Fibroblast of villous mesenchyme (primary cell): ENCODE data around the gene AUTS2. TPM values are rescaled to one million over a fixed set of nuclear protein-coding genes. Genes with fewer than 3 reads are reported as not detected.

Experiments used
- DNase-seq: peaks from one replicate; pipeline ENCODE4 v3.0.0-alpha.2; 2010; ENCODE audit warnings: low read depth
- H3K4me3 ChIP-seq: 2 replicates; pipeline ENCODE4 v1.5.1; 2011; ENCODE audit warnings: low read depth, mild to moderate bottlenecking, low read length
- total RNA-seq: library from RNA; depleted of rRNA; stranded (reverse); fragments of >200 nt; gene quantifications from 2 replicates; pipeline ENCODE4 v1.2.3, GENCODE V29; 2012
- TF ChIP-seq, protein P1 (sequence below): IDR thresholded peaks from 2 replicates; pipeline ENCODE4 v1.5.1; 2012; ENCODE audit warnings: low read depth, mild to moderate bottlenecking, low read length; ENCODE audit not compliant: insufficient read depth

Gene AUTS2
- total RNA-seq, 1 donor, result 3.9 TPM

DNA sequence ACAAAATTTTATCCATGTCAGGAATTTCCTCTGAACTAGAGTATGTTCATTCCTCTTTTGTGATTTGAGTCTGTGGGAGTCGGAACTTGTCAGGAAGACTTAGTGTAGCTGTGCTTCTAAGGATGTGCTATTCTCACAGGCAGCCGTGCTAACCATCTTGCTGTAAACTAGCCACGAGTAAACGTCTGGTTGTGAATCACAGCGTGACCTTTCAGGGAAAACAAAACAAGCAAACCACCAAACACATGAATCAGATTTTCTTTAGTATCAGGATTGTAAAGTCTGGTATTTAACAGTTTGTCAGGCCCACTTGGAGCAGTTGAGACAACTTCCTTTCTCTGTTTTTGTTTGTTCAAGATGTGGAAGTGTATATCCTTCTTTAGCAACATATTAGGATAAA is 32.0 kb downstream of the AUTS2 start:
- no peak overlapping the region for H3K4me3 ChIP-seq
- DNase-seq, result peak; percentile 86
- TF ChIP-seq, protein P1, sequence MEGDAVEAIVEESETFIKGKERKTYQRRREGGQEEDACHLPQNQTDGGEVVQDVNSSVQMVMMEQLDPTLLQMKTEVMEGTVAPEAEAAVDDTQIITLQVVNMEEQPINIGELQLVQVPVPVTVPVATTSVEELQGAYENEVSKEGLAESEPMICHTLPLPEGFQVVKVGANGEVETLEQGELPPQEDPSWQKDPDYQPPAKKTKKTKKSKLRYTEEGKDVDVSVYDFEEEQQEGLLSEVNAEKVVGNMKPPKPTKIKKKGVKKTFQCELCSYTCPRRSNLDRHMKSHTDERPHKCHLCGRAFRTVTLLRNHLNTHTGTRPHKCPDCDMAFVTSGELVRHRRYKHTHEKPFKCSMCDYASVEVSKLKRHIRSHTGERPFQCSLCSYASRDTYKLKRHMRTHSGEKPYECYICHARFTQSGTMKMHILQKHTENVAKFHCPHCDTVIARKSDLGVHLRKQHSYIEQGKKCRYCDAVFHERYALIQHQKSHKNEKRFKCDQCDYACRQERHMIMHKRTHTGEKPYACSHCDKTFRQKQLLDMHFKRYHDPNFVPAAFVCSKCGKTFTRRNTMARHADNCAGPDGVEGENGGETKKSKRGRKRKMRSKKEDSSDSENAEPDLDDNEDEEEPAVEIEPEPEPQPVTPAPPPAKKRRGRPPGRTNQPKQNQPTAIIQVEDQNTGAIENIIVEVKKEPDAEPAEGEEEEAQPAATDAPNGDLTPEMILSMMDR, result no peak

DNA sequence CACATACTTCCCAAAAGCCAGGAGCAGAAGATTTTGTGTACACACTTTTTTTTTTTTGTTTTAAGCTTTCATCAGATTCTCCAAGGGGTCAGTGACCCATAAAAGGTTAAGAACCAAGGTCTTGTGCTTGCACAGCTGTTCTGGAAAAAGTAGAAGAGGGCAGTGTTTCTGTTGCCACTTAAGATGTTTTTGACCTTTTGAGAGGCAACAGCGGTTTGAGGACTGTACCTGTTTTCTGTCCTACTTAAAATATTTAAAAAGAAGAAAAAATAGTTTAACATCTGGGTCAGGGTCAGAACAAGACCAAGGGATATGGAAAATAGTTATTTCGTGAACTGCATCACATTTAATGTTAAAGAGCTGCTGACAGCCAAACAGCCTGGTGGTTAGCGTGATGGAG is 32.9 kb downstream of the AUTS2 start:
- no peak overlapping the region for H3K4me3 ChIP-seq
- DNase-seq, result peak; percentile 27
- TF ChIP-seq, protein P1, result no peak

DNA sequence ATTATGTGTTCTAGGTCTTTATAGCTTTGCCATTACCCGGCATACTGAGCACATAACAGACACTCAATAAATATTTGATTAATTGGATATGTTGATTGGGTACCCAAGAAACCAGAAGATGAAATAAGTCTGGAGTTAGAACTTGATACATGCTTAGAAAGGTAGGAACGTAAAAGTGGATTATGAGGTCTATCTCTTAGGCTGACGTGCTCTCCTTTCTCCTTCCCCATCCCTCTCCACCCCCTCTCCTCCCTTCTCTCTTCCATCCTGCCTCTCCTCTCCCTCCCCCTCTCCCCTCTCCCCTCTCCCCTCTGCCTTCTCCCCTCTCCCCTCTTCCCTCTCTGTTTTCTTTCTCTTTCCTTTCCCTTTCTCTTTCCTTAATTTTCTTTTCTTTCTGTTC is 34.0 kb downstream of the AUTS2 start:
- no peak for DNase-seq
- TF ChIP-seq, protein P1, result no peak
- no peak overlapping the region for H3K4me3 ChIP-seq

DNA sequence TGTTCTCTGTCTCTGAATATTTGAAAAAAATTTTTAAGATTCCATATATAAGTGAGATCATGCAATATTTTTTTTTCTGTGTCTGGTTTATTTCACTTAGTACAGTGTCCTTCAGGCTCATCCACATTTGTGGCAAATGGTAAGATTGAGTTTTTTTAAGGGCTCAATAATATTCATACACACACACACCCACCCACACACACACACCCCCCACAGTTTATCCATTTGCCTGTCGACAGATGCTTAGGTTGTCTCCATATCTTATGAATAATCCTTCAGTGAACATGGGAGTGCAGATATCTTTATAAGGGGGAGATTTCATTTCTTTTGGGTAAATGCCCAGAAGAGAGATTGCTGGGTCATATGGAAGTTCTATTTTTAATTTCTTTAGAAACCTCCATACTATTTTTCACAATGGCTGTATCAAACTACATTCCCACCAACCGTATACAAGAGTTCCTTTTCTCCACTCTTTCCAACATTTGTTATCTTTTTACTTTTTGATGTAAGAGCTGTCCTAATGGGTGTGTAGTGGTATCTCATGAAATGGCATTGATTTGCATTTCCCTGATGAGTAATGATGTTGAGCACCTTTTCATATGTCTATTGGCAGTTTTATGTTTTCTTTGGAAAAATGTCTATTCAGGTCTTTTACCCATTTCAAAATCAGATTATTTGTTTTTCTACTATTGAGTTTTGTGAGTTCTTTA is 35.0 kb downstream of the AUTS2 start:
- no peak for DNase-seq

DNA sequence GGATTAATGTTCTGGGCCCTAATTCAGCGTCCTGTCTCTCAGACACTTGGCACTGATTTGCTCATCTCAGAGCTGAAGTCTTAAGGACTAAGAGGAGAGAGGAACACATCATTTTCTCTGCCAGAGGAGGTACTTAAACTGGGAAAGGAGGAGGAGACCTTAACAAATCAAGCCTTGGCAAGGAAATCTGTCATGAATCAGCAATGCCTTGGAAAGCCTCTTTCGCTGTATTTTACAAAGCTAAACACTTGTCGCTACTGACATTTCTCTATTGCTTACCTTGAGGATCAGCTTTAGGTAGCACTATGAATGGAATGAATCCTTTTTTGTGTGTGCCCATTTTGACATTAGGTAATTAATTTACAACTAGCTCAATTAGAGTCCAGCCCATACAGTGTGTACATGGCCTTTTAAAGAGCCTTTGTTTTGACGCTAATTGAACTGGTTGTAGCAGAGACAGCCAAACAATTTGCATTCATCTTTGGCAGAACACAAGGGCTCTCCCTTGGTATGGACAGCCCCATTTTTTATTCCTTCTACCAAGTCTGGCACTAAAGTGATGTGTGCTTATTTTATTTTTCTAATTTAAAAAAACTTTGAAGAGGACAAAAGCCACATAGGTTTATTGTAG is 37.4 kb downstream of the AUTS2 start:
- DNase-seq, result no peak
- TF ChIP-seq, protein P1, result no peak
- H3K4me3 ChIP-seq, result no peak overlapping the region

More for the DNA sequence above, 35.0 kb downstream of the AUTS2 start:
- H3K4me3 ChIP-seq, result no peak overlapping the region
- TF ChIP-seq, protein P1, result no peak

DNA sequence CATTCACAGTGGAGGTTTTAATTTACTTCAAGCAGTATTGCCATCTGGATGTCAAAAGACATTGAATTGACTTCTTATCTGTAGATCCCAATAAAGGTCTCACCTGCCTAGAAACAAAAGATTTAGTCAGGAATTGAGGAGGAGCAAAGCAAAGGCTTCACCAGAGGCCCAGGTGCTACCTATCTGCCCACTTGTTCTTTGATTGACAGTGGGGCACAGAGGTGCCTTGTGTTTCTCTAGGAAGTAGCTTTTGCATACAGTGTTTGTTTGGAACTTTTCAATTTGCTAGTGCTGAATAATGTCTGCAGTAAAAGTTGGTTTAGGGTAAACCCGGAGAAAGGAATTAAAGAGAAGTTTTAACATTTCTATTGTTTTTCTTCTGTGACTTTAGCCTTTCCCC is 40.4 kb downstream of the AUTS2 start:
- TF ChIP-seq, protein P1, result no peak
- no peak for DNase-seq
- no peak overlapping the region for H3K4me3 ChIP-seq
